Glutamatergic neuron (in vitro differentiated cells): ENCODE results near the gene SORCS1. TPM values are rescaled to one million over a fixed set of nuclear protein-coding genes. Genes with fewer than 3 reads are reported as not detected.

Source experiments
- DNase-seq: peaks from one replicate; pipeline ENCODE4 v3.0.0; 2022
- H3K27ac Mint-ChIP-seq: one replicate; pipeline ENCODE4 v1.8.0; 2020; ENCODE audit warnings: mild to moderate bottlenecking, mixed read lengths, inconsistent platforms; ENCODE audit not compliant: unreplicated experiment
- H3K27me3 Mint-ChIP-seq: one replicate; pipeline ENCODE4 v1.8.0; 2020; ENCODE audit warnings: mild to moderate bottlenecking, moderate library complexity, mixed read lengths, inconsistent platforms; ENCODE audit not compliant: unreplicated experiment
- H3K36me3 Mint-ChIP-seq: one replicate; pipeline ENCODE4 v1.8.0; 2020; ENCODE audit warnings: mild to moderate bottlenecking, mixed read lengths, inconsistent platforms; ENCODE audit not compliant: unreplicated experiment
- H3K4me1 Mint-ChIP-seq: one replicate; pipeline ENCODE4 v1.8.0; 2020; ENCODE audit warnings: mild to moderate bottlenecking, low read depth, mixed read lengths, inconsistent platforms; ENCODE audit not compliant: unreplicated experiment
- H3K4me3 Mint-ChIP-seq: one replicate; pipeline ENCODE4 v1.8.0; 2020; ENCODE audit warnings: mild to moderate bottlenecking, mixed read lengths, inconsistent platforms; ENCODE audit not compliant: unreplicated experiment
- H3K9me3 Mint-ChIP-seq: one replicate; pipeline ENCODE4 v1.8.0; 2020; ENCODE audit warnings: mild to moderate bottlenecking, moderate library complexity, mixed read lengths, inconsistent platforms; ENCODE audit not compliant: unreplicated experiment
- total RNA-seq: library from RNA; stranded (reverse); fragmentation: NEBNext Ultra II Directional; extraction: Animal tissue kit (Norgen Biotek cat#: 25700); gene quantifications from one replicate; pipeline ENCODE4 v1.2.1, GENCODE V29; 2021; ENCODE audit not compliant: unreplicated experiment
- TF ChIP-seq, protein P1 (sequence below): fragments of 200-600 bp; sonication (generic); IDR thresholded peaks from one replicate; pipeline ENCODE4 v1.5.0; 2021; ENCODE audit not compliant: partially characterized antibody, unreplicated experiment

Gene SORCS1
- total RNA-seq, 1 donor from 2014 or later = 3.3 TPM

GRCh38 chr10:106908225-106908624 is 256.3 kb downstream of the SORCS1 start:
- TF ChIP-seq, protein P1, sequence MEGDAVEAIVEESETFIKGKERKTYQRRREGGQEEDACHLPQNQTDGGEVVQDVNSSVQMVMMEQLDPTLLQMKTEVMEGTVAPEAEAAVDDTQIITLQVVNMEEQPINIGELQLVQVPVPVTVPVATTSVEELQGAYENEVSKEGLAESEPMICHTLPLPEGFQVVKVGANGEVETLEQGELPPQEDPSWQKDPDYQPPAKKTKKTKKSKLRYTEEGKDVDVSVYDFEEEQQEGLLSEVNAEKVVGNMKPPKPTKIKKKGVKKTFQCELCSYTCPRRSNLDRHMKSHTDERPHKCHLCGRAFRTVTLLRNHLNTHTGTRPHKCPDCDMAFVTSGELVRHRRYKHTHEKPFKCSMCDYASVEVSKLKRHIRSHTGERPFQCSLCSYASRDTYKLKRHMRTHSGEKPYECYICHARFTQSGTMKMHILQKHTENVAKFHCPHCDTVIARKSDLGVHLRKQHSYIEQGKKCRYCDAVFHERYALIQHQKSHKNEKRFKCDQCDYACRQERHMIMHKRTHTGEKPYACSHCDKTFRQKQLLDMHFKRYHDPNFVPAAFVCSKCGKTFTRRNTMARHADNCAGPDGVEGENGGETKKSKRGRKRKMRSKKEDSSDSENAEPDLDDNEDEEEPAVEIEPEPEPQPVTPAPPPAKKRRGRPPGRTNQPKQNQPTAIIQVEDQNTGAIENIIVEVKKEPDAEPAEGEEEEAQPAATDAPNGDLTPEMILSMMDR = no peak
- peaks cover 3% of the 10 kb centered on the region for H3K9me3 Mint-ChIP-seq
- no peaks in the 10 kb centered on the region for H3K27me3 Mint-ChIP-seq
- no peak overlapping the region for H3K27ac Mint-ChIP-seq
- H3K36me3 Mint-ChIP-seq = no peaks in the 10 kb centered on the region
- H3K4me1 Mint-ChIP-seq = peaks cover 5% of the 10 kb centered on the region
- H3K4me3 Mint-ChIP-seq = no peak overlapping the region
- DNase-seq = no peak

DNA sequence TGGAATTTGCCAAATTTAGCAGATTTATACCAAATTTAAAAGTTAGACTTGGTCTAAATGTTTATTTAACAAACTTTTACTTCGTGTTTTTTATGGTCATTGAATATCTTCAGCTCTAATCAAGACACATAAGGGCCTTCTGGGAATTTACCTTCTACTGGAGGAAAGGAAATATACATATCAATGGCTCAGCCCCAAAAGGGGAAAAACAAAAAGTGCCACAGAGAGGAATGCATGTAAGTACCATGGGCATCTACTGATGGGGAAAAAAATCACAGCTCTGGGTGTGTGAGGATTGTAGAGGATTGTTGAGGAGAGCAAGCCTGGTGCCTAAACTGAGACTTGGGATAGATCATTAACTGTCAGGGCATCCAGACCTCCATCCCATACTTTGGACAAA is 260.3 kb downstream of the SORCS1 start:
- TF ChIP-seq, protein P1 = no peak
- no peak for DNase-seq
- H3K27ac Mint-ChIP-seq = no peak overlapping the region
- H3K9me3 Mint-ChIP-seq = peaks cover 3% of the 10 kb centered on the region
- peaks cover 4% of the 10 kb centered on the region for H3K4me1 Mint-ChIP-seq
- no peaks in the 10 kb centered on the region for H3K27me3 Mint-ChIP-seq
- H3K36me3 Mint-ChIP-seq = no peaks in the 10 kb centered on the region
- H3K4me3 Mint-ChIP-seq = no peak overlapping the region

DNA sequence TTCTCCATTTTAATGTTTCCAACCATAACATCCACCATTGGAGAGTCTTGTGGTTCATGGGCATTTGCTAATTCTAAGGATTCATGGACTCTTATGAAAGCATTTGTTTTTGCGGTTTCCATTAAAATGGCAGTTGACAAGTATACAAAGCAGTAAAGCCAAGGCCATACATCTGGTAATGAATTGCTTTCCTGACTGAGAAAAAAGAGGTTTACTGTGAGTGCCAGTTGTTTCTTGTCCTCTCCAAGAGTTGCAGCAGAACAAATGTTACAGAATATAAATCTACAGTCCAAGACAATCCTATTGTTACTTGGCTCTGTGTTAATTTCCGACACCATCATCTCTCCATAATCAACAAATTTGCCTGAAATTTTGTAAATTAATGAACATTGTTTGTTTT is 261.3 kb downstream of the SORCS1 start:
- H3K36me3 Mint-ChIP-seq = no peaks in the 10 kb centered on the region
- TF ChIP-seq, protein P1 = no peak
- no peaks in the 10 kb centered on the region for H3K27me3 Mint-ChIP-seq
- H3K9me3 Mint-ChIP-seq = no peaks in the 10 kb centered on the region
- no peak for DNase-seq
- peaks cover 2% of the 10 kb centered on the region for H3K4me1 Mint-ChIP-seq
- no peak overlapping the region for H3K4me3 Mint-ChIP-seq
- H3K27ac Mint-ChIP-seq = no peak overlapping the region

- Mint-ChIP-seq H3K27me3 (no peaks in the 10 kb centered on the region), H3K36me3 (no peaks in the 10 kb centered on the region), H3K4me3 (no peak overlapping the region), H3K27ac (no peak overlapping the region), H3K9me3 (no peaks in the 10 kb centered on the region), H3K4me1 (peaks cover 2% of the 10 kb centered on the region)
- DNase-seq = no peak
- TF ChIP-seq, protein P1 = no peak
Observed at GRCh38 chr10:106900016-106900652, 264.4 kb downstream of the SORCS1 start.

GRCh38 chr10:106898446-106898845 is 266.1 kb downstream of the SORCS1 start:
- TF ChIP-seq, protein P1 = no peak
- no peak overlapping the region for H3K4me3 Mint-ChIP-seq
- DNase-seq = no peak
- H3K4me1 Mint-ChIP-seq = peaks cover 2% of the 10 kb centered on the region
- H3K9me3 Mint-ChIP-seq = no peaks in the 10 kb centered on the region
- no peaks in the 10 kb centered on the region for H3K36me3 Mint-ChIP-seq
- no peak overlapping the region for H3K27ac Mint-ChIP-seq
- no peaks in the 10 kb centered on the region for H3K27me3 Mint-ChIP-seq
